ENCODE results near the gene ABL1.

- no peak for TF ChIP-seq GATA2 (IDR thresholded peaks at IDR 0.05; ENCODE audit: low read depth, low read length)
- no peak for TF ChIP-seq GATA3 (IDR thresholded peaks at IDR 0.05; ENCODE audit: low read depth, low read length)
Observed at GRCh38 chr9:130929571-130930038, 94.6 kb downstream of the ABL1 start.
